Activated CD8-positive, alpha-beta memory T cell treated with anti-CD3 and anti-CD28 coated beads for 1 hour (primary cell): ENCODE results near the gene PLA2G3.
A peak's percentile ranks its signal among the peaks of the same experiment; 100 is the strongest.

Experiments used
- DNase-seq, 2 donors: peaks; one replicate each; pipeline ENCODE4 v3.0.0-alpha.2; 2020; ENCODE audit warnings: low read depth in 1 of 2; ENCODE audit errors: extremely low read depth in 1 of 2

PLA2G3 gene

GRCh38 chr22:31088233-31088986, 51.9 kb downstream of the PLA2G3 start:
- DNase-seq = no peak

DNA sequence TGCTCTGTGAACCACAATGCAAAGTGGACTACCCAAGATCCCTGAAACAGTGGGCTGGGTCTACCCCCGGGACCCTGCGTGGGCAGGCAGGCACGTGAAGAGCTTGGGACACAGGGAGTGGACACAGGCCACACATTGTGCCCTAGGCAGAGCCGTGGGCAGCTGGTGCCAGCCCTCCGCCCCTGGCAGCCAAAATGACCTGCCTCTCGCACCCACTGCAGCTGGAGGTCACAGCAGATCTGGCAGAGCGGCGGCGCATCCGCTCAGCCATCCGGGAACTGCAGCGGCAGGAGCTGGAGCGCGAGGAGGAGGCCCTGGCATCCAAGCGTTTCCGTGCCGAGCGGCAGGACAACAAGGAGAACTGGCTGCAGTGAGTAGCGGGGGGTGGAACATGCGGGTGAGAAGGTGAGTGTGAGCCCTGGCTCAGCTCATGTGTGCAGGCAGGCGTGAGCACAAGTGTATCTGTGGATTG, 52.5 kb downstream of the PLA2G3 start:
- DNase-seq = no peak

GRCh38 chr22:31086703-31087330, 53.5 kb downstream of the PLA2G3 start:
- no peak for DNase-seq

DNA sequence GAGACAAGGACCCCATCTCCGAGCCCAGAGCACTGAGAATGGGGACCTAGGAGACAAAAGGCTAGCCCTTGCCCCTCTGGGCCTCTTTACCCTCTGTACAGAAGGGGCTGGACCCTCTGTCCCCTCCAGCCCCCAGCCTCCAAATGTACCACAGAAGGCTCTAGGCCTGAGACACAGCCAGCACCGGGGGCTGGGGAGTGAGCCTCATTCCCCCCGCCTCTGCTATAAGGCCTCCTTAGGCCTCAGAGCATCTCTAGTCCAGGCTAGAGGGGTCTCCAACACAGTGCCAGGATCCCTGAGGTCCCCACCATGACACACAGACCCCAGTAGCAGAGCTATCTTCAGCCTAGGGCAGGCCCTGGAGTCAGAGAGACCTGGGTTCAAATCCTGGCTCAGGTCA, 54.4 kb downstream of the PLA2G3 start:
- no peak for DNase-seq

GRCh38 chr22:31085493-31085824, 54.8 kb downstream of the PLA2G3 start:
- no peak for DNase-seq

GRCh38 chr22:31084811-31085492, 55.4 kb downstream of the PLA2G3 start:
- DNase-seq = peak; percentile 55 to 82
